KMS-11 (cell line): ENCODE measurements around the gene NCOR2.

Experiments
- H2AFZ ChIP-seq: fragments of 200-600 bp; sonication (generic); 2 replicates; pipeline ENCODE4 v1.6.1; 2016; ENCODE audit warnings: antibody characterized with exemption, mixed run types, low read depth
- H3K27ac ChIP-seq: fragments of 200-600 bp; sonication (generic); 2 replicates; pipeline ENCODE4 v1.6.1; 2016; ENCODE audit warnings: mild to moderate bottlenecking, mixed run types
- H3K27me3 ChIP-seq: fragments of 200-600 bp; sonication (generic); 2 replicates; pipeline ENCODE4 v1.6.1; 2017; ENCODE audit warnings: mild to moderate bottlenecking, low read depth, mixed run types, moderate library complexity; ENCODE audit not compliant: insufficient read depth
- H3K36me3 ChIP-seq: fragments of 200-600 bp; sonication (generic); 2 replicates; pipeline ENCODE4 v1.6.1; 2017; ENCODE audit warnings: mild to moderate bottlenecking, mixed run types; ENCODE audit not compliant: insufficient read depth
- H3K4me1 ChIP-seq: fragments of 200-600 bp; sonication (generic); 2 replicates; pipeline ENCODE4 v1.6.1; 2016; ENCODE audit warnings: mild to moderate bottlenecking, low read depth, mixed run types; ENCODE audit not compliant: poor library complexity, severe bottlenecking
- H3K4me2 ChIP-seq: fragments of 200-600 bp; sonication (generic); 2 replicates; pipeline ENCODE4 v1.7.0; 2016; ENCODE audit warnings: mild to moderate bottlenecking, mixed run types
- H3K4me3 ChIP-seq: fragments of 200-600 bp; sonication (generic); IDR thresholded peaks from 2 replicates; pipeline ENCODE4 v1.6.1; 2017; ENCODE audit warnings: low read depth, low read length, mixed read lengths; ENCODE audit not compliant: insufficient read depth
- H3K79me2 ChIP-seq: fragments of 200-600 bp; sonication (generic); 2 replicates; pipeline ENCODE4 v1.6.1; 2016; ENCODE audit warnings: low read depth, mixed run types; ENCODE audit not compliant: insufficient read depth
- H3K9ac ChIP-seq: fragments of 200-600 bp; sonication (generic); 2 replicates; pipeline ENCODE4 v1.6.1; 2016; ENCODE audit warnings: mild to moderate bottlenecking, mixed run types
- H4K20me1 ChIP-seq: fragments of 200-600 bp; sonication (generic); 2 replicates; pipeline ENCODE4 v1.6.1; 2016; ENCODE audit warnings: mild to moderate bottlenecking, mixed run types; ENCODE audit not compliant: insufficient read depth
- TF ChIP-seq, protein P1 (sequence below): fragments of 200-600 bp; sonication (generic); conservative IDR thresholded peaks from 2 replicates; pipeline ENCODE4 v1.6.1; 2017; ENCODE audit warnings: low read depth, mild to moderate bottlenecking, antibody characterized with exemption, low read length, moderate library complexity, mixed read lengths

Gene NCOR2

DNA sequence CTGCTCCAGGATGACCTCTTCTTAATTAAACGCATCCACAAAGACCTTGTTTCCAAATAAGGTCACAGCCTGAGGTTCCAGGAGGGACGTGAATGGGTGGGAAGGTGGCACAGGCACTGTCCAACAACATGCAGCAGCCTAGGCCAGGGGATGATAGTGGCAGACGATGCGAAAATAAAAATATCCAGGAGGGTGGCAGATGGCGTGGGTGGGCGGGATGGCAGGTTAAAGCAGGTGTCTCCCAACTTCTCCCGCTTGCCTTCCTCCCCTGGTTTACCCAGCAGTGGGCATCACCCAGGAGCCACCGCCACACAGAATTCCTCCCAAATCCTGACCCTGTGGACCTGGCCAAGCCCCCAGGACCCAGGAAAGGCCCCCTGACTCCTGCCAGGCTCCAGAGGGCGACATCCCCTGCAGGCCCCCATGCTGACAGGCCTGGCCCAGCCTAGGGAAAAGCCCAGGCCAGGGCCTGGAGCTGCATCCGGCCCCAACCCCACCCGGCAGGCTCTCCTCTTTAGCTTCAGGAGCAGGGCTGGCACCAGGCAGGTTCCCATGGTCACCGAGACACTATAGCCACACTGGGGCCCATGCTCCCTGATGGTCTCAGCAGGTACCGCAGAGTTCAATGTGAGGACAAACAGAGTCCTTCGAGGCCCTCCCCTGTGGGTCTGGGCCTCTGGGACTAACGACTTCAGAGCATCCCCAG, 9.7 kb downstream of the NCOR2 start:
- Histone ChIP-seq H3K36me3 (no peaks in the 10 kb centered on the region), H3K4me2 (no peak overlapping the region), H3K27me3 (no peaks in the 10 kb centered on the region), H3K4me3 (no peak overlapping the region), H2AFZ (no peak overlapping the region), H3K79me2 (peaks cover 86% of the 10 kb centered on the region), H4K20me1 (peaks cover 5% of the 10 kb centered on the region), H3K27ac (no peak overlapping the region), H3K4me1 (peaks cover 3% of the 10 kb centered on the region), H3K9ac (no peak overlapping the region)
- TF ChIP-seq, protein P1, sequence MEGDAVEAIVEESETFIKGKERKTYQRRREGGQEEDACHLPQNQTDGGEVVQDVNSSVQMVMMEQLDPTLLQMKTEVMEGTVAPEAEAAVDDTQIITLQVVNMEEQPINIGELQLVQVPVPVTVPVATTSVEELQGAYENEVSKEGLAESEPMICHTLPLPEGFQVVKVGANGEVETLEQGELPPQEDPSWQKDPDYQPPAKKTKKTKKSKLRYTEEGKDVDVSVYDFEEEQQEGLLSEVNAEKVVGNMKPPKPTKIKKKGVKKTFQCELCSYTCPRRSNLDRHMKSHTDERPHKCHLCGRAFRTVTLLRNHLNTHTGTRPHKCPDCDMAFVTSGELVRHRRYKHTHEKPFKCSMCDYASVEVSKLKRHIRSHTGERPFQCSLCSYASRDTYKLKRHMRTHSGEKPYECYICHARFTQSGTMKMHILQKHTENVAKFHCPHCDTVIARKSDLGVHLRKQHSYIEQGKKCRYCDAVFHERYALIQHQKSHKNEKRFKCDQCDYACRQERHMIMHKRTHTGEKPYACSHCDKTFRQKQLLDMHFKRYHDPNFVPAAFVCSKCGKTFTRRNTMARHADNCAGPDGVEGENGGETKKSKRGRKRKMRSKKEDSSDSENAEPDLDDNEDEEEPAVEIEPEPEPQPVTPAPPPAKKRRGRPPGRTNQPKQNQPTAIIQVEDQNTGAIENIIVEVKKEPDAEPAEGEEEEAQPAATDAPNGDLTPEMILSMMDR, result no peak

DNA sequence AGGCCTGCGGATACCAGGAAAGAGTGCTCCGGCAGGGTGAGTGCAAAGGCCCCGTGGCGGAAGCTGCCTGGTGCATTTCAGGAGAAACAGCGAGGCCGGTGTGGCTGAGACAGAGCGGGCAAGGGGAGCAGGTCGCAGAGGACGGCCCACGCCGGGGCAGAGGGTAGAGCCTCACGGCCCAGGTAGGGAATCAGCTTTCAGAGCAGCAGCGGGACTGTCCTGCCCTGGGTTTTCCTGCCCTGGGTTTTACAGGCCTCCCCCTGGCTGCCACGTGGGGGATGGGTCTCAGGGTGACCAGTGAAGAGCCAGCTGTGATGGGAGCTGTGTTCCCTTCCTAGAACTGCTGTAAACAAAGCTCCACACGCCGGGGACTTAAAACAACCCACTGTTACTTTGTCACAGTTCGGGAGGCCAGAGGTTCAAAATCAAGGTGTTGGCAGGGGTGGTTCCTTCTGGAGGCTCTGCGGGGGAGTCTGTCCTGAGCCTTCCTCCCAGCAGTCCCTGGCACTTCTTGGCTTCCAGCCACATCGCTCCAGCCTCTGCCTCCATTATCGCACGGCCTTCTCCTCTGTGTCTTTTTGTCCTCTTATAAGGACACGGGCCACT, 10.4 kb downstream of the NCOR2 start:
- peaks cover 5% of the 10 kb centered on the region for H4K20me1 ChIP-seq

DNA sequence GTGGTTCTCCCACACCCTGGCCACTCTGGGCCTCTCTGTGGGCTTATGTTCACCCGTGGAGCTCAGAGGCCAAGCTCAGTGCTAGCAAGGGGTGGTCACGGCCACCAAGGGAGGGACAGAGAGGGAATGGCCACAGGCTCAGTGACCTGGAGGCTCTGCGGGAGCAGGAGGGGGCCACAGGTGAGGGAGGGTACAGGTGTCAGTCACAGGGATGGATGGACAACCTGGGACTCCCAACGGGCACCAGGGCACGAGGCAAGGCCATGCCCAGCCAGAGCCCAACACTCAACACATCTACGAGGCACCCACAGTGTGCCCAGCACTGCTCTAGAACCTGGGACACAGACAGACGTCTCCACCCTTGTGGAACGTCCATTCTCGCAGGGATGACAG, 11.3 kb downstream of the NCOR2 start:
- no peak overlapping the region for H3K9ac ChIP-seq
- H3K36me3 ChIP-seq, result no peaks in the 10 kb centered on the region
- H4K20me1 ChIP-seq, result peaks cover 5% of the 10 kb centered on the region
- no peak overlapping the region for H3K27ac ChIP-seq
- no peak overlapping the region for H2AFZ ChIP-seq
- H3K27me3 ChIP-seq, result no peaks in the 10 kb centered on the region
- H3K4me2 ChIP-seq, result no peak overlapping the region
- H3K4me3 ChIP-seq, result no peak overlapping the region
- peaks cover 16% of the 10 kb centered on the region for H3K4me1 ChIP-seq
- peaks cover 86% of the 10 kb centered on the region for H3K79me2 ChIP-seq
- TF ChIP-seq, protein P1, result no peak

More for the DNA sequence above, 10.4 kb downstream of the NCOR2 start:
- Histone ChIP-seq H3K27ac (no peak overlapping the region), H3K4me2 (no peak overlapping the region), H3K27me3 (no peaks in the 10 kb centered on the region), H2AFZ (no peak overlapping the region), H3K4me1 (peaks cover 10% of the 10 kb centered on the region), H3K36me3 (no peaks in the 10 kb centered on the region), H3K4me3 (no peak overlapping the region), H3K79me2 (peaks cover 86% of the 10 kb centered on the region), H3K9ac (no peak overlapping the region)
- TF ChIP-seq, protein P1, result no peak

DNA sequence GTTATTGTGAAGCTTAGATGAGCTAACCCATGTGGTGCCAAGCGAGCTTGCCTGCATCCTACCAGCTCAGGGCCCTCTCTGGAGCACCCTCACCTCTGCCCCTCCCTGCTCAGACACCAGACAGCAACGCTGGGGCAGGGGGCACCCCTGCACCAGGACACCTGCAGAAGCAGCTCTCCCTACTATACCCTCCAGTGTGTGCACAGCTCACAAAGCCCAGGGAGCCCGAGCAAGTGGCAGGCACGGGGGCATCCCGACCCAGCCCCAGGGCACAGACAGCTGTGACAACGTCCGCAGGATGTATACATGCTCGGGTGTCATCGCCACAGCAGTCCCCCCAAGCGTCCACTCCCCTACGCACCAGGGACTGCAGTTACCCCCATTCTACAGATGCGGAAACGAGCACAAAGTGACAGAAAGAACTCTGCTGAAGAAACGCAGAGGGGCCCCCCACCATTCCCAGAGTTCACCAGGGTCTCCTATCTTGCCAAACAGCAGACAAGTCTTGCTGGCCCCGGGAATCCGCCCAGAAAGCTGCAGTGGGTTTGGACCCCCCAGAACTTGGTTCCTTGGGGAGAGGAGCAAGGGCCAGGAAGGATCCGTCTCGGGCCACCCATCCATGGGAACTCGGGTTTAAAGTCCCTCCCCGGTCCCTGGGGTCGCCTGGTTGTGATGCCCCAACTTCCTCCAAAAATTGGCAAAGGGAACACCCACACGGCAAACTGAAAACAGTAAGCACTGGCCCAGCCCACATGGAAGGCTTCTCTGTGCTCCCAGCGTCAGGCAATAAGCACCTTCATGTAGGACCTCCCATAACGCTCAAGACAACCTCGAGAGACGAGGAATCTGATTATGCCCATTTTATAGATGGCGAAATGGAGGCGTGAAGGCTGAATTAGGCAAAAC, 12.0 kb downstream of the NCOR2 start:
- Histone ChIP-seq H3K9ac (no peak overlapping the region), H3K79me2 (peaks cover 86% of the 10 kb centered on the region), H3K27me3 (no peaks in the 10 kb centered on the region), H3K4me1 (peaks cover 23% of the 10 kb centered on the region), H2AFZ (no peak overlapping the region), H4K20me1 (peaks cover 5% of the 10 kb centered on the region), H3K36me3 (no peaks in the 10 kb centered on the region), H3K27ac (no peak overlapping the region), H3K4me2 (no peak overlapping the region), H3K4me3 (no peak overlapping the region)
- TF ChIP-seq, protein P1, result no peak
